ENCODE results near the gene USP38.

GRCh38 chr4:143224255-143224654, 39.5 kb downstream of the USP38 start:
- no peak for TF ChIP-seq CTCF (IDR thresholded peaks at IDR 0.05)
- no peak for TF ChIP-seq POLR2A (IDR thresholded peaks at IDR 0.05)
